SK-N-SH treated with all-trans-retinoic acid at 6 μM for 48 hours (cell line): ENCODE measurements around the gene HSPG2.

Source experiments
- ARNTL ChIP-seq: fragments of 450-650 bp; formaldehyde crosslinking; IDR thresholded peaks from 2 replicates; pipeline ENCODE4 v1.5.0; 2020; ENCODE audit warnings: low read depth, mild to moderate bottlenecking, moderate library complexity, borderline replicate concordance
- ESRRG ChIP-seq: fragments of 250-450 bp; sonication (Bioruptor Pico); IDR thresholded peaks from 2 replicates; pipeline ENCODE4 v1.6.1; 2021; ENCODE audit warnings: mild to moderate bottlenecking
- GLIS3 ChIP-seq: fragments of 250-450 bp; sonication (Bioruptor Pico); IDR thresholded peaks from 2 replicates; pipeline ENCODE4 v1.5.0; 2020; ENCODE audit warnings: mild to moderate bottlenecking, moderate library complexity
- ISL1 ChIP-seq: fragments of 250-450 bp; sonication (Bioruptor Pico); IDR thresholded peaks from 2 replicates; pipeline ENCODE4 v2.1.2; 2022; ENCODE audit warnings: mild to moderate bottlenecking, moderate library complexity
- PPARA ChIP-seq: fragments of 250-450 bp; sonication (Bioruptor Pico); IDR thresholded peaks from 2 replicates; pipeline ENCODE4 v1.5.0; 2020; ENCODE audit warnings: mild to moderate bottlenecking, borderline replicate concordance
- RARB ChIP-seq: fragments of 250-450 bp; sonication (Bioruptor Pico); IDR thresholded peaks from 2 replicates; pipeline ENCODE4 v1.8.0; 2021; ENCODE audit warnings: mild to moderate bottlenecking, moderate library complexity
- TOX ChIP-seq: fragments of 250-450 bp; sonication (Bioruptor Pico); IDR thresholded peaks from 2 replicates; pipeline ENCODE4 v1.8.0; 2021; ENCODE audit warnings: mild to moderate bottlenecking, moderate library complexity, borderline replicate concordance
- ZNF8 ChIP-seq: fragments of 450-650 bp; formaldehyde crosslinking; IDR thresholded peaks from 2 replicates; pipeline ENCODE4 v1.5.0; 2020; ENCODE audit warnings: mild to moderate bottlenecking, moderate library complexity
- TF ChIP-seq, protein P1 (sequence below): fragments of 250-450 bp; sonication (Bioruptor Pico); IDR thresholded peaks from 2 replicates; pipeline ENCODE4 v1.8.0; 2020; ENCODE audit warnings: mild to moderate bottlenecking, moderate library complexity, borderline replicate concordance
- TF ChIP-seq, protein P2 (sequence below): fragments of 250-450 bp; sonication (Bioruptor Pico); IDR thresholded peaks from 2 replicates; pipeline ENCODE4 v1.5.1; 2020; ENCODE audit warnings: low read depth, mild to moderate bottlenecking, moderate library complexity

DNA sequence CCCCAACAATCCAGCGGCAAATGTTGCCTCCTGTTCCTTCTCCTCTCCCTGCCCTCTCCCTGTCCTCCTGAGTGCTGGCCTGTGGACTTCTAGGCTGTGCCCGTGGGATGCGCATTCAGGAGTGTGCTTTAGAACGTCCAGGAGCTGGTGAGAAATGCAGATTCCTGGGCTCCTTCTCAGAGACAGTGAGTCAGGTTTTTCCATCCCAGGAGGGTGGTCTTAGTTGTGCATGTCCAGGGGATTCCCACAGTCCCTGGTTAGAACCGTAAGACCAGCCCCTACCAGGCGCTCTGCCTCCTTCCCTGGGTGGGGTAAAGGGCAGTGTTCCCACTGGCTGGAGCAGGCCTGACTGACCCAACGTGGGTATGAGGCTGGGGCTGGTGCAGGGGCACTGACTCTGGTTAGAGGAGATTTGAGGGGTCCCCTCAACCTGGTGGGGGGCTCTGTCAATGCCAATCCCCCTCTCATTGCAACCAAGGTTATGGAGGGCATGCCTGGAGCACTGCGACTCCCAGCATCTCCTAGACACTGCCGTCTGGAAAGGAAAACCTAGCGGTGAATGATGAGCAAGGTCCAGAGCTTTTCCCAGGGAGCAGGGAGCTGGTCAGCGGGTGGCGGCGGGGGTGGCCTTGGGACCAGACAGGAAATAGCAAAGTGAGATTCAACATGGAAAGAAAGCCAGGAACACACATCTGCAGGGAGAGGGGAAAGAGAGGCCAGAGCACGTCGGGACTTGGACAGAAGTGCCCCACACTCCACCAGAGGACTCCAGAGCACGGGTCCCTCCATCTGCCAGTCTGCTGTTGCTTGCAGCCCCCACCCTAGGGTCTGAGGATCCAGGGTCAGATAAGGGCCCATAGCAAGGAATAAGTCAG, 38.5 kb downstream of the HSPG2 start:
- TF ChIP-seq GLIS3 (CRISPR knock-in tag): no peak
- no peak for TF ChIP-seq PPARA
- TF ChIP-seq, protein P1, sequence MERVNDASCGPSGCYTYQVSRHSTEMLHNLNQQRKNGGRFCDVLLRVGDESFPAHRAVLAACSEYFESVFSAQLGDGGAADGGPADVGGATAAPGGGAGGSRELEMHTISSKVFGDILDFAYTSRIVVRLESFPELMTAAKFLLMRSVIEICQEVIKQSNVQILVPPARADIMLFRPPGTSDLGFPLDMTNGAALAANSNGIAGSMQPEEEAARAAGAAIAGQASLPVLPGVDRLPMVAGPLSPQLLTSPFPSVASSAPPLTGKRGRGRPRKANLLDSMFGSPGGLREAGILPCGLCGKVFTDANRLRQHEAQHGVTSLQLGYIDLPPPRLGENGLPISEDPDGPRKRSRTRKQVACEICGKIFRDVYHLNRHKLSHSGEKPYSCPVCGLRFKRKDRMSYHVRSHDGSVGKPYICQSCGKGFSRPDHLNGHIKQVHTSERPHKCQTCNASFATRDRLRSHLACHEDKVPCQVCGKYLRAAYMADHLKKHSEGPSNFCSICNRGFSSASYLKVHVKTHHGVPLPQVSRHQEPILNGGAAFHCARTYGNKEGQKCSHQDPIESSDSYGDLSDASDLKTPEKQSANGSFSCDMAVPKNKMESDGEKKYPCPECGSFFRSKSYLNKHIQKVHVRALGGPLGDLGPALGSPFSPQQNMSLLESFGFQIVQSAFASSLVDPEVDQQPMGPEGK (CRISPR knock-in tag): no peak
- TF ChIP-seq TOX (CRISPR knock-in tag): no peak
- TF ChIP-seq, protein P2, sequence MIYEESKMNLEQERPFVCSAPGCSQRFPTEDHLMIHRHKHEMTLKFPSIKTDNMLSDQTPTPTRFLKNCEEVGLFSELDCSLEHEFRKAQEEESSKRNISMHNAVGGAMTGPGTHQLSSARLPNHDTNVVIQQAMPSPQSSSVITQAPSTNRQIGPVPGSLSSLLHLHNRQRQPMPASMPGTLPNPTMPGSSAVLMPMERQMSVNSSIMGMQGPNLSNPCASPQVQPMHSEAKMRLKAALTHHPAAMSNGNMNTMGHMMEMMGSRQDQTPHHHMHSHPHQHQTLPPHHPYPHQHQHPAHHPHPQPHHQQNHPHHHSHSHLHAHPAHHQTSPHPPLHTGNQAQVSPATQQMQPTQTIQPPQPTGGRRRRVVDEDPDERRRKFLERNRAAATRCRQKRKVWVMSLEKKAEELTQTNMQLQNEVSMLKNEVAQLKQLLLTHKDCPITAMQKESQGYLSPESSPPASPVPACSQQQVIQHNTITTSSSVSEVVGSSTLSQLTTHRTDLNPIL: no peak
- TF ChIP-seq ZNF8: no peak
- TF ChIP-seq ARNTL (CRISPR knock-in tag): no peak
- TF ChIP-seq ISL1 (CRISPR knock-in tag): no peak
- TF ChIP-seq ESRRG: no peak
- no peak for TF ChIP-seq RARB (CRISPR knock-in tag)
